Measurements from ENCODE around the gene OR2F2.

DNA sequence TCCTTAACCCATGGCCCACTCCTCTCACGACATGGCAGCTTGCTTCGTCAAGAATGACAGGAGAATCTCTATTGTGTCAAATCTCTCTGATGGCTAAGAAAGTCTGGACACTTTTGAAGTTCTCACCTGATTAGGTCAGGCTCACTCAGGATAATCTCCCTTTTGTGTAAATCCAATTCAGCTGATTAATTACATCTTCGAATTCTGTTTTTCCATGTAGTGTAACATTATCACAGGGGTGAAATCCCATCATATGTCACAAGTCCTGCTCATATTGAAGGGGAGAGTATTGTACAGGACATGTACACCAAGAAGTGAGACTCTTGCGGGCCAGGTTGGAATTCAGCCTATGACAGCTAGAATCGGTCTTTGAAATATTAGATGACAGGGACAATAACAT is 48.9 kb downstream of the OR2F2 start:
- TF ChIP-seq, protein P1, sequence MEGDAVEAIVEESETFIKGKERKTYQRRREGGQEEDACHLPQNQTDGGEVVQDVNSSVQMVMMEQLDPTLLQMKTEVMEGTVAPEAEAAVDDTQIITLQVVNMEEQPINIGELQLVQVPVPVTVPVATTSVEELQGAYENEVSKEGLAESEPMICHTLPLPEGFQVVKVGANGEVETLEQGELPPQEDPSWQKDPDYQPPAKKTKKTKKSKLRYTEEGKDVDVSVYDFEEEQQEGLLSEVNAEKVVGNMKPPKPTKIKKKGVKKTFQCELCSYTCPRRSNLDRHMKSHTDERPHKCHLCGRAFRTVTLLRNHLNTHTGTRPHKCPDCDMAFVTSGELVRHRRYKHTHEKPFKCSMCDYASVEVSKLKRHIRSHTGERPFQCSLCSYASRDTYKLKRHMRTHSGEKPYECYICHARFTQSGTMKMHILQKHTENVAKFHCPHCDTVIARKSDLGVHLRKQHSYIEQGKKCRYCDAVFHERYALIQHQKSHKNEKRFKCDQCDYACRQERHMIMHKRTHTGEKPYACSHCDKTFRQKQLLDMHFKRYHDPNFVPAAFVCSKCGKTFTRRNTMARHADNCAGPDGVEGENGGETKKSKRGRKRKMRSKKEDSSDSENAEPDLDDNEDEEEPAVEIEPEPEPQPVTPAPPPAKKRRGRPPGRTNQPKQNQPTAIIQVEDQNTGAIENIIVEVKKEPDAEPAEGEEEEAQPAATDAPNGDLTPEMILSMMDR (IDR thresholded peaks at IDR 0.05) = no peak
- no peak for TF ChIP-seq POLR2AphosphoS5 (IDR thresholded peaks at IDR 0.05)

All from upper lobe of left lung (tissue), 4 donors.